ENCODE measurements around the gene SUCNR1. TPM values are rescaled to one million over a fixed set of nuclear protein-coding genes. Genes with fewer than 3 reads are reported as not detected.
A peak's percentile ranks its signal among the peaks of the same experiment; 100 is the strongest.
"Not testable (repeated sequence)": the region's sequence is repeated elsewhere in the genome, so short reads cannot be mapped to it uniquely, and the experiment has no call there.

The SUCNR1 gene
- total RNA-seq, 1 donor from 2014 or later, result 2.7 TPM

DNA sequence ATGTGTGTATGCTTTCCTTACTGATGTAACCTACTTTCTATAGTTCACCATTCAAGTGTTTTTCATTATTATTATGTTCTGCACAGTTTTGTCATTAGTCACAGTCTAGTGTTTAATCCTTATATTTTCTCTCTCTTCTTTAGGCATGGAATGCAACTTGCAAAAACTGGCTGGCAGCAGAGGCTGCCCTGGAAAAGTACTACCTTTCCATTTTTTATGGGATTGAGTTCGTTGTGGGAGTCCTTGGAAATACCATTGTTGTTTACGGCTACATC lies 6.9 kb downstream of the SUCNR1 start:
- Histone ChIP-seq H3K36me3 (no peaks in the 10 kb centered on the region), H3K9me3 (no peaks in the 10 kb centered on the region), H3K4me3 (no peak overlapping the region), H3K27ac (no peak overlapping the region), H3K4me1 (no peaks in the 10 kb centered on the region), H3K27me3 (ENCODE audit: low read depth) (no peaks in the 10 kb centered on the region)
- no peak for DNase-seq
- ATAC-seq, result no peak
- intact Hi-C loops (cut with DNase I), result no loop called here
- no peak for TF ChIP-seq CTCF (IDR thresholded peaks at IDR 0.05)

GRCh38 chr3:151881137-151881536 lies 7.7 kb downstream of the SUCNR1 start:
- DNase-seq (no peak), ATAC-seq (no peak)
- no peak overlapping the region for H3K4me3 ChIP-seq
- intact Hi-C loops (cut with DNase I), result no loop called here
- H3K4me1 ChIP-seq, result no peaks in the 10 kb centered on the region
- no peaks in the 10 kb centered on the region for H3K27me3 ChIP-seq (ENCODE audit: low read depth)
- H3K36me3 ChIP-seq, result no peaks in the 10 kb centered on the region
- TF ChIP-seq CTCF (IDR thresholded peaks at IDR 0.05), result no peak
- no peak overlapping the region for H3K27ac ChIP-seq
- no peaks in the 10 kb centered on the region for H3K9me3 ChIP-seq

DNA sequence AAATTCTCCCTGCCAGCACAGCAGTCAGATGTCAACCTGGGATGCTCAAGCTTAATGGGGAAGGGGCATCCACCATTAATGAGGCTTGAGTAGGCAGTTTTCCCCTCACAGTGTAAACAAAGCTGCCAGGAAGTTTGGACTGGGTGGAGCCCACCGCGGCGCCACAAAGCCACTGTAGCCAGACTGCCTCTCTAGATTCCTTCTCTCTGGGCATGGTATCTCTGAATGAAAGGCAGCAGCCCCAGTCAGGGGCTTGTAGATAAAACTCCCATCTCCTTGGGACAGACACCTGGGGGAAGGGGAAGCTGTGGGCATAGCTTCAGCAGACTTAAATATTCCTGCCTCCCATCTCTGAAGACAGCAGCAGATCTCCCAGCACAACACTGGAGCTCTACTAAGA lies 12.0 kb downstream of the SUCNR1 start:
- H3K4me1 ChIP-seq; H3K9me3 ChIP-seq; H3K36me3 ChIP-seq; intact Hi-C loops (cut with DNase I); DNase-seq; ATAC-seq; H3K4me3 ChIP-seq; H3K27me3 ChIP-seq (ENCODE audit: low read depth); H3K27ac ChIP-seq: not testable (repeated sequence)

DNA sequence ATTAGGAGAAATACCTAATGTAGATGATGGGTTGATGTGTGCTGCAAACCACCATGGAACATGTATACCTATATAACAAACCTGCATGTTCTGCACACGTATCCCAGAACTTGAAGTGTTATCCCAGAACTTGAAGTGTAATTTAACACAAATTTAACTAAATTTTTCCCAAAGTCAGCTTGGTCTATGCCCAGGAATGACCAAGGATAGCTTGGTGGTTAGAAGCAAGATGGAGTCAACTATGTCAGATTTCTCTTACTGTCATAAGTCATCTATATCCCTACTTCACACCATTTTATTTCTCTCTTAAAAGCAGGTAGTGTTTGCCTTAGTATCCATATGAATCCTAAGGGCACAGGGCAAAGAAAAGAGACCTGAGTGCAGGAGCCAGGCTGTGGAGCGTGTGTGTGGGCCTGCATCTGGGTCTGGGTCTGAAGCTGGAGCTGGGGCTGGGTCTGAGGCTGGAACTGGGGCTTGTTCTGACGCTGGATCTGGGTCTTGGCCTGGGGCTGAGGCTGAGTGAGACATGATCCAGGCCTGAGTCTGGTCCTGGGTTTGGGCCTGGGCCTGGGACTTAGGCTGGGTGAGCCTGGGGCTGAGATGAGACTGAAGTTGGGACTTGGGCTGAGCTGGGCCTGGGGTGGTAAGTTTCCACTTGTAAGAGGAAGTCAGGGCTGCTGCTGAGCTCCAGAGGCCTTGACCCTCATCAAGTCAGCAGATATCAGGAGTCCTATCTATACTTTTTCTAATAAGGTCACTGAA lies 14.2 kb downstream of the SUCNR1 start:
- H3K4me3 ChIP-seq; DNase-seq; intact Hi-C loops (cut with DNase I); H3K27ac ChIP-seq; H3K27me3 ChIP-seq (ENCODE audit: low read depth); H3K9me3 ChIP-seq; H3K36me3 ChIP-seq; H3K4me1 ChIP-seq: not testable (repeated sequence)
- ATAC-seq, result peak in 1 of 2 donors; percentile 61

GRCh38 chr3:151890721-151891141 lies 17.3 kb downstream of the SUCNR1 start:
- no peaks in the 10 kb centered on the region for H3K36me3 ChIP-seq
- TF ChIP-seq CTCF (IDR thresholded peaks at IDR 0.05), result no peak
- H3K9me3 ChIP-seq, result no peaks in the 10 kb centered on the region
- no peak overlapping the region for H3K4me3 ChIP-seq
- H3K27ac ChIP-seq, result no peak overlapping the region
- ATAC-seq, result peak in 1 of 2 donors; percentile 45
- no peak for DNase-seq
- intact Hi-C loops (cut with DNase I), result no loop called here
- H3K4me1 ChIP-seq, result peaks cover 4% of the 10 kb centered on the region
- H3K27me3 ChIP-seq (ENCODE audit: low read depth), result no peaks in the 10 kb centered on the region

- TF ChIP-seq CTCF (IDR thresholded peaks at IDR 0.05), result no peak
- ATAC-seq (no peak), DNase-seq (no peak)
- H3K36me3 ChIP-seq, result no peaks in the 10 kb centered on the region
- intact Hi-C loops (cut with DNase I), result no loop called here
- no peaks in the 10 kb centered on the region for H3K27me3 ChIP-seq (ENCODE audit: low read depth)
- H3K9me3 ChIP-seq, result no peaks in the 10 kb centered on the region
- H3K4me3 ChIP-seq, result no peak overlapping the region
- peaks cover 4% of the 10 kb centered on the region for H3K4me1 ChIP-seq
- H3K27ac ChIP-seq, result no peak overlapping the region
Measured at GRCh38 chr3:151891721-151892120, 18.3 kb downstream of the SUCNR1 start.

Measured in lower lobe of right lung (tissue), 2 donors.